ENCODE results near the gene SLC4A8. TPM values are rescaled to one million over a fixed set of nuclear protein-coding genes. Genes with fewer than 3 reads are reported as not detected.

SLC4A8 gene
- total RNA-seq (ENCODE audit: low replicate concordance) = 14.0 and 18.5 TPM in 2 replicates
- long read RNA-seq, partial matches to known transcripts = 2 of 5 reads
- long read RNA-seq, other reads (novel, unspliced or antisense) = 2 of 5 reads

- Mint-ChIP-seq H3K4me3 (peak within 1 kb of the TSS; percentile 87), H3K4me1 (ENCODE audit: unreplicated experiment) (peaks cover 8% of the 10 kb centered on the region), H3K27ac (peak within 1 kb of the TSS; percentile 12), H3K27me3 (peaks cover 5% of the 10 kb centered on the region), H3K9me3 (no peaks in the 10 kb centered on the region), H3K36me3 (no peaks in the 10 kb centered on the region)
- peak; percentile 93 for TF ChIP-seq CTCF (conservative IDR thresholded peaks at IDR 0.05)
- peak; percentile 95 for DNase-seq (ENCODE audit: extremely low spot score, unreplicated experiment)
Measured at GRCh38 chr12:51424662-51425539, at the start of gene SLC4A8. TSS of gene SLC4A8 (plus strand) at chr12:51424831. CDS start at chr12:51424988, 157 bp downstream.

GRCh38 chr12:51374856-51375255, 49.8 kb upstream of the SLC4A8 start:
- Mint-ChIP-seq H3K36me3 (peaks cover 11% of the 10 kb centered on the region), H3K9me3 (no peaks in the 10 kb centered on the region), H3K4me1 (ENCODE audit: unreplicated experiment) (peaks cover 38% of the 10 kb centered on the region), H3K4me3 (no peak overlapping the region), H3K27me3 (no peaks in the 10 kb centered on the region), H3K27ac (no peak overlapping the region)
- no peak for TF ChIP-seq CTCF (conservative IDR thresholded peaks at IDR 0.05)
- no peak for DNase-seq (ENCODE audit: extremely low spot score, unreplicated experiment)

GRCh38 chr12:51377099-51377984, 47.3 kb upstream of the SLC4A8 start:
- H3K9me3 Mint-ChIP-seq = no peaks in the 10 kb centered on the region
- no peak overlapping the region for H3K4me3 Mint-ChIP-seq
- H3K36me3 Mint-ChIP-seq = peaks cover 10% of the 10 kb centered on the region
- TF ChIP-seq CTCF (conservative IDR thresholded peaks at IDR 0.05) = no peak
- H3K27ac Mint-ChIP-seq = peak overlapping the region; percentile 18
- no peaks in the 10 kb centered on the region for H3K27me3 Mint-ChIP-seq
- H3K4me1 Mint-ChIP-seq (ENCODE audit: unreplicated experiment) = peaks cover 26% of the 10 kb centered on the region
- DNase-seq (ENCODE audit: extremely low spot score, unreplicated experiment) = no peak

- Mint-ChIP-seq H3K4me1 (ENCODE audit: unreplicated experiment) (peaks cover 26% of the 10 kb centered on the region), H3K9me3 (no peaks in the 10 kb centered on the region), H3K36me3 (peaks cover 10% of the 10 kb centered on the region), H3K4me3 (no peak overlapping the region), H3K27ac (no peak overlapping the region), H3K27me3 (no peaks in the 10 kb centered on the region)
- TF ChIP-seq CTCF (conservative IDR thresholded peaks at IDR 0.05) = no peak
- DNase-seq (ENCODE audit: extremely low spot score, unreplicated experiment) = no peak
Measured at GRCh38 chr12:51378749-51379148, 45.9 kb upstream of the SLC4A8 start.

GRCh38 chr12:51379571-51379970, 45.1 kb upstream of the SLC4A8 start:
- H3K36me3 Mint-ChIP-seq = peaks cover 10% of the 10 kb centered on the region
- no peaks in the 10 kb centered on the region for H3K9me3 Mint-ChIP-seq
- H3K27ac Mint-ChIP-seq = no peak overlapping the region
- DNase-seq (ENCODE audit: extremely low spot score, unreplicated experiment) = no peak
- peaks cover 23% of the 10 kb centered on the region for H3K4me1 Mint-ChIP-seq (ENCODE audit: unreplicated experiment)
- H3K4me3 Mint-ChIP-seq = no peak overlapping the region
- no peaks in the 10 kb centered on the region for H3K27me3 Mint-ChIP-seq
- TF ChIP-seq CTCF (conservative IDR thresholded peaks at IDR 0.05) = no peak

Data from type B pancreatic cell (in vitro differentiated cells).